HEK293 (cell line): Measurements from ENCODE around the gene TTLL12.

ENCODE experiments used
- GLIS1 ChIP-seq: fragments of 450-650 bp; formaldehyde crosslinking; IDR thresholded peaks from 2 replicates; pipeline ENCODE4 v1.5.1; 2016; ENCODE audit warnings: missing biosample characterization, missing genetic modification characterization
- HOXC10 ChIP-seq: sonication (generic); formaldehyde crosslinking; IDR thresholded peaks from 2 replicates; pipeline ENCODE4 v1.8.1; 2023; ENCODE audit warnings: mild to moderate bottlenecking, missing genetic modification reagents
- PRDM1 ChIP-seq: fragments of 450-650 bp; formaldehyde crosslinking; IDR thresholded peaks from 2 replicates; pipeline ENCODE4; 2016; ENCODE audit warnings: missing biosample characterization, missing genetic modification characterization
- ZNF10 ChIP-seq: fragments of 450-650 bp; formaldehyde crosslinking; IDR thresholded peaks from 2 replicates; pipeline ENCODE4 v1.5.1; 2017; ENCODE audit warnings: missing biosample characterization, missing genetic modification characterization
- ZNF433 ChIP-seq: fragments of 450-650 bp; formaldehyde crosslinking; IDR thresholded peaks from 2 replicates; pipeline ENCODE4 v1.5.1; 2016; ENCODE audit warnings: missing biosample characterization, missing genetic modification characterization, low read depth
- ZNF521 ChIP-seq: fragments of 450-650 bp; formaldehyde crosslinking; IDR thresholded peaks from 2 replicates; pipeline ENCODE4 v1.5.1; 2017; ENCODE audit warnings: missing biosample characterization, mild to moderate bottlenecking, missing genetic modification characterization
- ZNF677 ChIP-seq: fragments of 450-650 bp; IDR thresholded peaks from 2 replicates; pipeline ENCODE4 v1.5.0; 2018; ENCODE audit warnings: missing biosample characterization, mild to moderate bottlenecking, missing genetic modification characterization, moderate library complexity
- ZNF707 ChIP-seq: fragments of 450-650 bp; formaldehyde crosslinking; IDR thresholded peaks from 2 replicates; pipeline ENCODE4 v1.5.1; 2016; ENCODE audit warnings: missing biosample characterization, missing genetic modification characterization
- TF ChIP-seq, protein P1 (sequence below): fragments of 450-650 bp; formaldehyde crosslinking; IDR thresholded peaks from 2 replicates; pipeline ENCODE4 v1.5.1; 2016; ENCODE audit warnings: missing biosample characterization, missing genetic modification characterization
- TF ChIP-seq, protein P2 (sequence below): fragments of 450-650 bp; formaldehyde crosslinking; IDR thresholded peaks from 2 replicates; pipeline ENCODE4 v1.5.1; 2016; ENCODE audit warnings: missing biosample characterization, missing genetic modification characterization
- TF ChIP-seq, protein P3 (sequence below): IDR thresholded peaks from 2 replicates; pipeline ENCODE4 v1.6.1; 2011; ENCODE audit warnings: mild to moderate bottlenecking, low read depth, low read length, borderline replicate concordance
- TF ChIP-seq, protein P4 (sequence below): fragments of 450-650 bp; IDR thresholded peaks from 2 replicates; pipeline ENCODE4 v1.5.1; 2018; ENCODE audit warnings: missing biosample characterization, mild to moderate bottlenecking, missing genetic modification characterization
- TF ChIP-seq, protein P5 (sequence below): fragments of 450-650 bp; formaldehyde crosslinking; IDR thresholded peaks from 2 replicates; pipeline ENCODE4 v1.5.1; 2016; ENCODE audit warnings: missing biosample characterization, missing genetic modification characterization, low read depth

DNA sequence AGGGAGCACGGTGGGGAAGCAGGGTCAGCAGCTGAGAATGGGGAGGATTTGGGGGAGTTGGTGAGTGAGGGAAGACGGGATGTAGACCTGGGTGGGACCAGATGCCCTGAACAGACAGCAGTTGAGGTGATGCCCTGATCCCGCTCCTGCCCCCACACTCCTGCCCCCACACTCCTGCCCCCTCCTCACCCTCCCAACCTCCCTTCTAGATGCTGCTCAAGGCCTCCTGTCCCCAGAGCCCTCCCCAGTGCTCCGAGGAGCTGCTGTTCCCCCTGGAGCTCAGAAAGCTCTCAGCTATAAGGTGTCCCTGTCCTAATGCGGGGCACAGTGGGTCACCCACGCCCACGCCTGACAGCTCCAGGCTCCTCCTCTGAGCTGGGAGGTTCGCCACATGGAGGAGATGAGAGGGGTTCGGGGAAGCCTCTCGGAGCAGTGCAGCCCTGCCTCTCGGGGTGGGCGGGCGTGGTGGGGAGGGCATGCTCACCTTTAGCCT, 25.1 kb upstream of the TTLL12 start:
- TF ChIP-seq ZNF521 (tag by site-specific recombination) (no peak), ZNF10 (tag by site-specific recombination) (no peak), PRDM1 (tag by site-specific recombination) (no peak), HOXC10 (CRISPR knock-in tag) (no peak), GLIS1 (tag by site-specific recombination) (no peak), ZNF677 (tag by site-specific recombination) (no peak), ZNF707 (tag by site-specific recombination) (no peak), ZNF433 (tag by site-specific recombination) (no peak)
- TF ChIP-seq, protein P1, sequence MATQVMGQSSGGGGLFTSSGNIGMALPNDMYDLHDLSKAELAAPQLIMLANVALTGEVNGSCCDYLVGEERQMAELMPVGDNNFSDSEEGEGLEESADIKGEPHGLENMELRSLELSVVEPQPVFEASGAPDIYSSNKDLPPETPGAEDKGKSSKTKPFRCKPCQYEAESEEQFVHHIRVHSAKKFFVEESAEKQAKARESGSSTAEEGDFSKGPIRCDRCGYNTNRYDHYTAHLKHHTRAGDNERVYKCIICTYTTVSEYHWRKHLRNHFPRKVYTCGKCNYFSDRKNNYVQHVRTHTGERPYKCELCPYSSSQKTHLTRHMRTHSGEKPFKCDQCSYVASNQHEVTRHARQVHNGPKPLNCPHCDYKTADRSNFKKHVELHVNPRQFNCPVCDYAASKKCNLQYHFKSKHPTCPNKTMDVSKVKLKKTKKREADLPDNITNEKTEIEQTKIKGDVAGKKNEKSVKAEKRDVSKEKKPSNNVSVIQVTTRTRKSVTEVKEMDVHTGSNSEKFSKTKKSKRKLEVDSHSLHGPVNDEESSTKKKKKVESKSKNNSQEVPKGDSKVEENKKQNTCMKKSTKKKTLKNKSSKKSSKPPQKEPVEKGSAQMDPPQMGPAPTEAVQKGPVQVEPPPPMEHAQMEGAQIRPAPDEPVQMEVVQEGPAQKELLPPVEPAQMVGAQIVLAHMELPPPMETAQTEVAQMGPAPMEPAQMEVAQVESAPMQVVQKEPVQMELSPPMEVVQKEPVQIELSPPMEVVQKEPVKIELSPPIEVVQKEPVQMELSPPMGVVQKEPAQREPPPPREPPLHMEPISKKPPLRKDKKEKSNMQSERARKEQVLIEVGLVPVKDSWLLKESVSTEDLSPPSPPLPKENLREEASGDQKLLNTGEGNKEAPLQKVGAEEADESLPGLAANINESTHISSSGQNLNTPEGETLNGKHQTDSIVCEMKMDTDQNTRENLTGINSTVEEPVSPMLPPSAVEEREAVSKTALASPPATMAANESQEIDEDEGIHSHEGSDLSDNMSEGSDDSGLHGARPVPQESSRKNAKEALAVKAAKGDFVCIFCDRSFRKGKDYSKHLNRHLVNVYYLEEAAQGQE = no peak
- TF ChIP-seq, protein P2, sequence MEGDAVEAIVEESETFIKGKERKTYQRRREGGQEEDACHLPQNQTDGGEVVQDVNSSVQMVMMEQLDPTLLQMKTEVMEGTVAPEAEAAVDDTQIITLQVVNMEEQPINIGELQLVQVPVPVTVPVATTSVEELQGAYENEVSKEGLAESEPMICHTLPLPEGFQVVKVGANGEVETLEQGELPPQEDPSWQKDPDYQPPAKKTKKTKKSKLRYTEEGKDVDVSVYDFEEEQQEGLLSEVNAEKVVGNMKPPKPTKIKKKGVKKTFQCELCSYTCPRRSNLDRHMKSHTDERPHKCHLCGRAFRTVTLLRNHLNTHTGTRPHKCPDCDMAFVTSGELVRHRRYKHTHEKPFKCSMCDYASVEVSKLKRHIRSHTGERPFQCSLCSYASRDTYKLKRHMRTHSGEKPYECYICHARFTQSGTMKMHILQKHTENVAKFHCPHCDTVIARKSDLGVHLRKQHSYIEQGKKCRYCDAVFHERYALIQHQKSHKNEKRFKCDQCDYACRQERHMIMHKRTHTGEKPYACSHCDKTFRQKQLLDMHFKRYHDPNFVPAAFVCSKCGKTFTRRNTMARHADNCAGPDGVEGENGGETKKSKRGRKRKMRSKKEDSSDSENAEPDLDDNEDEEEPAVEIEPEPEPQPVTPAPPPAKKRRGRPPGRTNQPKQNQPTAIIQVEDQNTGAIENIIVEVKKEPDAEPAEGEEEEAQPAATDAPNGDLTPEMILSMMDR (tag by site-specific recombination) = no peak
- TF ChIP-seq, protein P3, sequence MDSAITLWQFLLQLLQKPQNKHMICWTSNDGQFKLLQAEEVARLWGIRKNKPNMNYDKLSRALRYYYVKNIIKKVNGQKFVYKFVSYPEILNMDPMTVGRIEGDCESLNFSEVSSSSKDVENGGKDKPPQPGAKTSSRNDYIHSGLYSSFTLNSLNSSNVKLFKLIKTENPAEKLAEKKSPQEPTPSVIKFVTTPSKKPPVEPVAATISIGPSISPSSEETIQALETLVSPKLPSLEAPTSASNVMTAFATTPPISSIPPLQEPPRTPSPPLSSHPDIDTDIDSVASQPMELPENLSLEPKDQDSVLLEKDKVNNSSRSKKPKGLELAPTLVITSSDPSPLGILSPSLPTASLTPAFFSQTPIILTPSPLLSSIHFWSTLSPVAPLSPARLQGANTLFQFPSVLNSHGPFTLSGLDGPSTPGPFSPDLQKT = no peak
- TF ChIP-seq, protein P4, sequence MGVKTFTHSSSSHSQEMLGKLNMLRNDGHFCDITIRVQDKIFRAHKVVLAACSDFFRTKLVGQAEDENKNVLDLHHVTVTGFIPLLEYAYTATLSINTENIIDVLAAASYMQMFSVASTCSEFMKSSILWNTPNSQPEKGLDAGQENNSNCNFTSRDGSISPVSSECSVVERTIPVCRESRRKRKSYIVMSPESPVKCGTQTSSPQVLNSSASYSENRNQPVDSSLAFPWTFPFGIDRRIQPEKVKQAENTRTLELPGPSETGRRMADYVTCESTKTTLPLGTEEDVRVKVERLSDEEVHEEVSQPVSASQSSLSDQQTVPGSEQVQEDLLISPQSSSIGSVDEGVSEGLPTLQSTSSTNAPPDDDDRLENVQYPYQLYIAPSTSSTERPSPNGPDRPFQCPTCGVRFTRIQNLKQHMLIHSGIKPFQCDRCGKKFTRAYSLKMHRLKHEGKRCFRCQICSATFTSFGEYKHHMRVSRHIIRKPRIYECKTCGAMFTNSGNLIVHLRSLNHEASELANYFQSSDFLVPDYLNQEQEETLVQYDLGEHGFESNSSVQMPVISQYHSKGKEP (tag by site-specific recombination) = no peak
- TF ChIP-seq, protein P5, sequence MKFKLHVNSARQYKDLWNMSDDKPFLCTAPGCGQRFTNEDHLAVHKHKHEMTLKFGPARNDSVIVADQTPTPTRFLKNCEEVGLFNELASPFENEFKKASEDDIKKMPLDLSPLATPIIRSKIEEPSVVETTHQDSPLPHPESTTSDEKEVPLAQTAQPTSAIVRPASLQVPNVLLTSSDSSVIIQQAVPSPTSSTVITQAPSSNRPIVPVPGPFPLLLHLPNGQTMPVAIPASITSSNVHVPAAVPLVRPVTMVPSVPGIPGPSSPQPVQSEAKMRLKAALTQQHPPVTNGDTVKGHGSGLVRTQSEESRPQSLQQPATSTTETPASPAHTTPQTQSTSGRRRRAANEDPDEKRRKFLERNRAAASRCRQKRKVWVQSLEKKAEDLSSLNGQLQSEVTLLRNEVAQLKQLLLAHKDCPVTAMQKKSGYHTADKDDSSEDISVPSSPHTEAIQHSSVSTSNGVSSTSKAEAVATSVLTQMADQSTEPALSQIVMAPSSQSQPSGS = no peak
